Measurements from ENCODE around the gene SRMS. TPM values are rescaled to one million over a fixed set of nuclear protein-coding genes. Genes with fewer than 3 reads are reported as not detected.

The SRMS gene
- total and polyA plus RNA-seq, 2 donors (not counting 1 experiment from before 2014, with no cell fraction given) = not detected

- no peak overlapping the region for H3K4me2 ChIP-seq (ENCODE audit: extremely low read depth, insufficient read depth, low read length)
- no peaks in the 10 kb centered on the region for H3K36me3 ChIP-seq (ENCODE audit: control insufficient read depth, insufficient read depth, low read length)
- no peaks in the 10 kb centered on the region for H3K4me1 ChIP-seq (ENCODE audit: control insufficient read depth, extremely low read depth, insufficient read depth, low read length)
- no peak overlapping the region for H3K4me3 ChIP-seq (replicated peaks in 1 of 4; ENCODE audit: control extremely low read depth in 1 of 4, insufficient read depth in 1 of 4, low read depth in 3 of 4, low read length in 4 of 4)
- H4K20me1 ChIP-seq (ENCODE audit: control insufficient read depth, extremely low read depth, insufficient read depth, low read length) = no peaks in the 10 kb centered on the region
- no peak overlapping the region for H3K27ac ChIP-seq (ENCODE audit: insufficient read depth, low read length)
- H2AFZ ChIP-seq (ENCODE audit: low read length) = no peak overlapping the region
- no peak overlapping the region for H3K9ac ChIP-seq (ENCODE audit: insufficient read depth, low read length)
- no peaks in the 10 kb centered on the region for H3K79me2 ChIP-seq (ENCODE audit: control insufficient read depth, insufficient read depth, low read length)
- H3K9me3 ChIP-seq (ENCODE audit: control insufficient read depth, insufficient read depth, low read depth, low read length) = no peaks in the 10 kb centered on the region
- no peak for TF ChIP-seq EZH2 (IDR thresholded peaks at IDR 0.05; ENCODE audit: low read length, missing control alignments)
- TF ChIP-seq CTCF (conservative IDR thresholded peaks at IDR 0.05 in 1 of 2, IDR thresholded peaks at IDR 0.05 in 1 of 2; ENCODE audit: low read depth in 1 of 2, low read length in 2 of 2) = no peak
- no peak for DNase-seq (ENCODE audit: low read depth in 2 of 2)
- peaks cover 7% of the 10 kb centered on the region for H3K27me3 ChIP-seq (ENCODE audit: control insufficient read depth, insufficient read depth, low read length)
Measured at GRCh38 chr20:63492518-63492917, 55.0 kb downstream of the SRMS start.

GRCh38 chr20:63491635-63492230 is 55.8 kb downstream of the SRMS start:
- Histone ChIP-seq H3K4me2 (ENCODE audit: extremely low read depth, insufficient read depth, low read length) (no peak overlapping the region), H3K9me3 (ENCODE audit: control insufficient read depth, insufficient read depth, low read depth, low read length) (no peaks in the 10 kb centered on the region), H3K27ac (ENCODE audit: insufficient read depth, low read length) (no peak overlapping the region), H3K27me3 (ENCODE audit: control insufficient read depth, insufficient read depth, low read length) (peaks cover 7% of the 10 kb centered on the region), H3K4me1 (ENCODE audit: control insufficient read depth, extremely low read depth, insufficient read depth, low read length) (no peaks in the 10 kb centered on the region), H3K4me3 (replicated peaks in 1 of 4; ENCODE audit: control extremely low read depth in 1 of 4, insufficient read depth in 1 of 4, low read depth in 3 of 4, low read length in 4 of 4) (no peak overlapping the region), H3K36me3 (ENCODE audit: control insufficient read depth, insufficient read depth, low read length) (no peaks in the 10 kb centered on the region), H2AFZ (ENCODE audit: low read length) (no peak overlapping the region), H3K9ac (ENCODE audit: insufficient read depth, low read length) (no peak overlapping the region), H4K20me1 (ENCODE audit: control insufficient read depth, extremely low read depth, insufficient read depth, low read length) (no peaks in the 10 kb centered on the region), H3K79me2 (ENCODE audit: control insufficient read depth, insufficient read depth, low read length) (no peaks in the 10 kb centered on the region)
- no peak for DNase-seq (ENCODE audit: low read depth in 2 of 2)
- TF ChIP-seq CTCF (conservative IDR thresholded peaks at IDR 0.05 in 1 of 2, IDR thresholded peaks at IDR 0.05 in 1 of 2; ENCODE audit: low read depth in 1 of 2, low read length in 2 of 2) (no peak), EZH2 (IDR thresholded peaks at IDR 0.05; ENCODE audit: low read length, missing control alignments) (no peak)

GRCh38 chr20:63491078-63491477 is 56.5 kb downstream of the SRMS start:
- H3K27ac ChIP-seq (ENCODE audit: insufficient read depth, low read length) = no peak overlapping the region
- H4K20me1 ChIP-seq (ENCODE audit: control insufficient read depth, extremely low read depth, insufficient read depth, low read length) = no peaks in the 10 kb centered on the region
- H2AFZ ChIP-seq (ENCODE audit: low read length) = no peak overlapping the region
- H3K4me1 ChIP-seq (ENCODE audit: control insufficient read depth, extremely low read depth, insufficient read depth, low read length) = no peaks in the 10 kb centered on the region
- no peaks in the 10 kb centered on the region for H3K9me3 ChIP-seq (ENCODE audit: control insufficient read depth, insufficient read depth, low read depth, low read length)
- H3K27me3 ChIP-seq (ENCODE audit: control insufficient read depth, insufficient read depth, low read length) = peaks cover 7% of the 10 kb centered on the region
- no peaks in the 10 kb centered on the region for H3K36me3 ChIP-seq (ENCODE audit: control insufficient read depth, insufficient read depth, low read length)
- no peak for DNase-seq (ENCODE audit: low read depth in 2 of 2)
- H3K9ac ChIP-seq (ENCODE audit: insufficient read depth, low read length) = no peak overlapping the region
- H3K4me3 ChIP-seq (replicated peaks in 1 of 4; ENCODE audit: control extremely low read depth in 1 of 4, insufficient read depth in 1 of 4, low read depth in 3 of 4, low read length in 4 of 4) = no peak overlapping the region
- H3K79me2 ChIP-seq (ENCODE audit: control insufficient read depth, insufficient read depth, low read length) = no peaks in the 10 kb centered on the region
- no peak overlapping the region for H3K4me2 ChIP-seq (ENCODE audit: extremely low read depth, insufficient read depth, low read length)
- TF ChIP-seq CTCF (conservative IDR thresholded peaks at IDR 0.05 in 1 of 2, IDR thresholded peaks at IDR 0.05 in 1 of 2; ENCODE audit: low read depth in 1 of 2, low read length in 2 of 2) (no peak), EZH2 (IDR thresholded peaks at IDR 0.05; ENCODE audit: low read length, missing control alignments) (no peak)

Other genes with a start within 250 kb of the SRMS start
- not detected in 2 replicates for gene CHRNA4, start 186.4 kb downstream of the SRMS start, total RNA-seq
- not detected in 2 replicates for gene CHRNA4, start 186.4 kb downstream of the SRMS start, polyA plus RNA-seq
- not detected in 2 replicates for gene KCNQ2, start 75.1 kb downstream of the SRMS start, total RNA-seq
- not detected in 2 replicates for gene KCNQ2, start 75.1 kb downstream of the SRMS start, polyA plus RNA-seq
- gene EEF1A2, start 48.7 kb downstream of the SRMS start, total RNA-seq = 1.7 and 2.6 TPM in 2 replicates
- gene EEF1A2, start 48.7 kb downstream of the SRMS start, polyA plus RNA-seq = 0.16 and 0.46 TPM in 2 replicates
- 39.5 and 58.0 TPM in 2 replicates for gene PPDPF, start 27.0 kb downstream of the SRMS start, total RNA-seq
- gene PPDPF, start 27.0 kb downstream of the SRMS start, polyA plus RNA-seq = 29.7 and 34.0 TPM in 2 replicates
- gene PTK6, start 10.4 kb downstream of the SRMS start, total RNA-seq = under 0.01 and 0.17 TPM in 2 replicates
- gene PTK6, start 10.4 kb downstream of the SRMS start, polyA plus RNA-seq = not detected in 2 replicates
- gene FNDC11, start 6.4 kb upstream of the SRMS start, total RNA-seq = 1.0 and 1.7 TPM in 2 replicates
- 0.18 and 0.22 TPM in 2 replicates for gene FNDC11, start 6.4 kb upstream of the SRMS start, polyA plus RNA-seq
- 40.6 and 47.6 TPM in 2 replicates for gene HELZ2, start 26.5 kb upstream of the SRMS start, total RNA-seq
- gene HELZ2, start 26.5 kb upstream of the SRMS start, polyA plus RNA-seq = 3.3 and 6.2 TPM in 2 replicates
- gene GMEB2, start 79.4 kb upstream of the SRMS start, total RNA-seq = 7.4 and 10.9 TPM in 2 replicates
- 6.3 and 7.9 TPM in 2 replicates for gene GMEB2, start 79.4 kb upstream of the SRMS start, polyA plus RNA-seq
- 16.4 and 34.3 TPM in 2 replicates for gene STMN3, start 105.7 kb upstream of the SRMS start, total RNA-seq
- 3.7 and 27.4 TPM in 2 replicates for gene STMN3, start 105.7 kb upstream of the SRMS start, polyA plus RNA-seq
- 8.5 and 12.4 TPM in 2 replicates for gene RTEL1, start 110.6 kb upstream of the SRMS start, total RNA-seq
- gene RTEL1, start 110.6 kb upstream of the SRMS start, polyA plus RNA-seq = 4.7 and 11.5 TPM in 2 replicates
- 6.7 and 35.2 TPM in 2 replicates for gene TNFRSF6B, start 148.9 kb upstream of the SRMS start, total RNA-seq
- gene TNFRSF6B, start 148.9 kb upstream of the SRMS start, polyA plus RNA-seq = 3.8 and 5.7 TPM in 2 replicates
- 24.7 and 35.0 TPM in 2 replicates for gene ARFRP1, start 160.2 kb upstream of the SRMS start, total RNA-seq
- gene ARFRP1, start 160.2 kb upstream of the SRMS start, polyA plus RNA-seq = 32.2 and 34.6 TPM in 2 replicates
- 10.7 and 11.0 TPM in 2 replicates for gene ZGPAT, start 160.3 kb upstream of the SRMS start, total RNA-seq
- gene ZGPAT, start 160.3 kb upstream of the SRMS start, polyA plus RNA-seq = 7.6 and 8.7 TPM in 2 replicates
- 1.5 and 3.5 TPM in 2 replicates for gene LIME1, start 188.9 kb upstream of the SRMS start, total RNA-seq
- 0.68 and 0.90 TPM in 2 replicates for gene LIME1, start 188.9 kb upstream of the SRMS start, polyA plus RNA-seq
- 18.2 and 30.6 TPM in 2 replicates for gene SLC2A4RG, start 192.0 kb upstream of the SRMS start, total RNA-seq
- gene SLC2A4RG, start 192.0 kb upstream of the SRMS start, polyA plus RNA-seq = 17.5 and 27.1 TPM in 2 replicates